Dedifferentiated amniotic fluid mesenchymal stem cell (primary cell): ENCODE results near the gene YWHAH.

ENCODE experiments used
- DNase-seq: peaks from one replicate; pipeline ENCODE4 v3.0.0-alpha.2; 2016; ENCODE audit errors: extremely low spot score

The YWHAH gene

DNA sequence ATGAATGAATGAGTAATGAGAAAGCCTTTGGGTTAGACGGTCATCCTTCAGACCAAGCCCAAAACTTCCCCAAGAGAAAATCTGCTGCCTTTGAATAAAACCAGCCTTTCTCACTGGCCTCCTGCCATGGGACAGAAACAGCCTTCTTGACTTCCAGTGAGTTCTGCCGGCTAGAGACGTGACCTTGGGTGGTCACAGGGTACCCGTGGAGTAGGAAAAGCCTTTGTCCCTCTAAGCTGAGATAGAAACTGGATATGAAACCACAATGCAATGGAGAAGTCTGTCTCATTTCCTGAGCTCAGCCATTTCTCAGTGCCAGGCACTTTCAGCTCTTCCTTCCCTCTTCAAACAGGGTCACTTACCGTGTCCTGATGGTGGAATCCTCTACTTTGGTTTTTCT is 21.2 kb upstream of the YWHAH start:
- DNase-seq = no peak

DNA sequence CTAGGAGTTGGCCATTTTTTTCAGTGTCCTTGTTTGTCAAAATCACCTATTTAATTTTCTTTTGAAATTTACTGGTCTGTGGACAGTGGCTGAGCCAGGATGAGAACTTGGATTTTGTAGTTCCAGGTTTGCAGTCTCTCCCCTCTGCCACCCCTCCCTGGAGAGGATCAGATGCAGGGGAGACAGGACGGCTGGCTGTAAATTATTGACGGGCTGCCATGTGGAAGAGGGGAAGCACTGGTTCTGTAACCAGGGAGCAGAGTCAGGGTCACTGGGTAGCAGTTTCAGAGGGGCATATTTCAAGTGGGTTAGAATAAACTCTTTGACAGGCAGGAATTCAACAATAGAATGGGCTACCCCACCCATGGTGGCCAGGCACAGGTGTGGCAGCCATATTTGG is 20.6 kb upstream of the YWHAH start:
- no peak for DNase-seq

DNA sequence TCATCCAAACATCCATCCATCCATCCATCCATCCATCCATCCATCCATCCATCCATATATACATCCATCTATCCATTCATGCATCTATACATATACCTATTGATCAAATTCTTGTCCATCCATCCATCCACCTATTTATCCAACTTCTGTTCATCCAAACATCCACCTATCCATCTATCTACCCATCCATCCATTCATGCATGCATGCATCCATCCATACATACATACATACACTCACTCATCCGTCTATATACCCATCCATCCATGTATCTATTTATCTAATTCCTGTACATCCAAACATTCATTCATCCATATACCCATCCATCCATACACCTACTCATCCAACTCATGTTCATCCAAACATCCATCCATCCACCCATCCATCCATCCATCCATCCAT is 19.3 kb upstream of the YWHAH start:
- DNase-seq = no peak

DNA sequence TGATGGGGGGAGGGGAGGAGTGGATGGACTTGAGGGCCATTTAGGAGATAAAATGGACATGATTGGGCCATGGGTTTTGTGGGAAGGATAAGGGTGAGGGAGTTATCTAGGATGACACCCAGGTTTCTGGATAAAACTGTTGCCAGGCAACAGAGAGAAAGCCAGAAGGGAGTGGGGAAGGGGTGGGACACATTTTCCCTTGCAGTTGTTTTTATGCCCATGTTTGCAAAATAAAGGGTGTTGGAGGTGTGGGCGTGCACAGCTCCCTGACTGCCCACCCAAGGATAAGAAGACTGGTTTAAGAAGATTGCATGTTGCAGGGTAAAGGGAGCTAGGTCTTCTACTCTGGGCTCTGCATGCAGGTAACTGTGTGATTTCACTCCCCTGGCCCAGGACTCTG is 18.3 kb upstream of the YWHAH start:
- no peak for DNase-seq

- DNase-seq = no peak
These were observed 17.4 kb upstream of the YWHAH start for GRCh38 chr22:31926969-31927368.

DNA sequence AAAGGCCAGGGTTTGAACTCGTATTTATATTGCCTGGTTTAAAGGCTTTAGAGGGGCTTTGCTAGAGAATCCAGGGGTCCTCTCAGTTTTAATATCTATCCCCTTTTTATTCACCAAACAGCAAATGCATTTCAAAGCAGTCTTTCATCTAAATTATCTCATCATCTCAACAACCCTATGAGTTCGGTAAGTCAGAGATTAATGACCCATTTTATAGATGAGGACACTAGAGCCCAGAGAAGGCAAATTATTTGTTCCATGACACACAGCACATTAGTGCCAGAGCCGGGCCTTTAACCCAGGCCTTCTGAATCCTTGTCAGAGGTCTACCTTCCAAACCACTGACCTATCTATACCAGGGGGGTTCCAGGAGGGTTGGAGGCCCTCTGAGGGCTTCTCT is 16.8 kb upstream of the YWHAH start:
- DNase-seq = no peak

DNA sequence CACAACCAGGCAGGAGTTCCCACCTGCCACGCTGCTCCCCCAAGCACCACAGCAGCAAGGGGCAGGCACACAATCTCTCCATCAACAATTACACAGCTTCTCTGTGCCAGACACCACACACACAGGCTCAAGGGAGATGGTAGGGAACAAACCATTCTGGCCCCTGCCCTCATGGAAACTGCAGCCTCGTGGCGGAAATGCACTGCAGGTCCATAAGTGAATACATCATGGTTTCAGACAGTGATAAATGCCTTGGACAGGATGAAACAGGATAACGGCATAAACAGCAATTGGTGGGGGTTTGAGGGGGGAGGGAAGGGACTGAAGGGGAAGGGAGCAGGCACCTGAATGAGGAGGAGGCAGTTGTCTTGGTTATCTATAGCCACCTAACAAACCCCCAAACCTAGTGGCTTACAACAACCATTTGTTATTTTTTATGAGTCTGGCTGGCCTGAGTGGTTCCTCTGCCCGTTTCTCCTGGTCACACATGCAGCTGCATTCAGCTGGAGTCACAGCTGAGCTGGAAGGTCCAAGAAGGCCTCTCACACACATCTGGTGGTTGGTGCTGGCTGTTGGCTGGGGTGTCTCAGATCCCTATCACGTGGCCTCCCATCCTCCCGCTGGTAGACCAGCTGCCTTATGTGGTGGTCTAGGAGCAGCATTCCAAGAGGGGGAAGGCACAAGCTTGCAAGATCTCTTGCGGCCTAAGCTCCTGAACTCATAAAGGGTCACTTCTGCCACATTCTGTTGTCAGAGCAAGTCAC is 15.0 kb upstream of the YWHAH start:
- DNase-seq = no peak

DNA sequence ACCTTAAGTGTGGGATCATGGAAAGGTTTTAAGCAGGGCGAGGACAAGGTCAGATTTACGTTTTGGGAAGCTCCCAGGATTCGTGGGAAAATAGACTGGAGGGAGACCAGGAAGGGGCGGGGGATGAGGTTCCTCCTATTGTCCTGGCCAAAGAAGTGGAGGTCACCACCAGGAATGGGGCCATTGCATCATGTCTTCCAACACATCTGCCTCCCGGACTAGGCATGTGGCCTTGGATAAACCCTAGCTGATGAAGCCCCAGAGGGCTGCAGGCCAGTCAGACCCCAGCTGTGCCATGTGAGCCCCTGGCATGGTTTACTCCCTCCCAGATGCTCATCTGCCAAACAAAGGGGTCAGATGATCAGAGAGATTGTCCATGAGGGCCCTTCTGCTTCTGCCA is 11.5 kb upstream of the YWHAH start:
- no peak for DNase-seq

DNA sequence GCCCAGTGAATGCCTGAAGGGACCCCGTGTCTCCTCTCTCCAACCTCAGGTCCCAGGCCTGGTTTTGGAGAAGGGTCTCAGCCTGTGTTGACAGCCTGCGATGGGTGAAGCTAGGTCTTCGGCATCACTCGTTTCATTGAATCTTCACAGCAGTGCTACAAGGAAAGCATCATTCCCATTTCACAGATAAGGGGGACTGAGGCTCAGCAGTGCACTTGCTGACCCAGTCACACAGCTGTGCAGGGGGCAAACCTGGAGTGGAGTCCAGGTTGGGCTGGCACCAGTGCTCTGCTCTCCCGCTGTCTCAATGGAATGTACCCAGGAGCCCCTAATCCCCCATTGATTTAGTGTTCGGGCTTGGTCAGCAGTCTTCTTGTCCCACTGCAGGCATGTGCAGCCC is 10.9 kb upstream of the YWHAH start:
- DNase-seq = no peak

DNA sequence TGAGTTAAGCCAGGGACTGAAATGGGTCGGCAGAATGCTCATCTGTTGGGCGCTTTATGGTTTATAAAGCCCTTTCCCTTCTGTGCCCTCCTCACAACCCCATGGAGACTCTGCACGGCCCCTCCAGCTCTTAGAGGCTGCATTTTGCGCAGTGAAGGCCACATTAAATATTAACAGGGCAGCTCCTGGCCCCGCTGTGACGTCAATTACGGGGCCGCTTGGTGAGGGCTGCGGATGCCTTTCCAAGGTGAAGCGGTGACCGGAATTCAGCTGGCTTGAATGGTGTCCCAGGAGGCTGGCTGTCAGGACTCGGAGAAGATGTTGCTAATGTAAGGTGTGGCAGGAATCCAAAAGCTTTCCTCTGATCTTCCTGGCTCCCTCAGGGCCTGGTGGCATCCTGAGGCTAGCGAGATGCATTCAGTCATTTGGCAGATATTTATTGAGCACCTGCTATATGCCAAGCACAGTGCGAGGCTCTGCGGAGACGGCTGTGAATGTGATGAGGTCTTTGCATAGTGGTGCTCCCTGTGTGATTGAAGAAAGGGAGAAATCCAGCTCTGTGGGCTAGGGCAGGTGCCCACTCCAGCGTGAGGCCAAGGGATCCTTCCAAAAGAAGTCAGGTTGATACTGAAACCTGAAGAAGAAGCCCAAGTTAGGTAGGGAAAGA is 10.4 kb upstream of the YWHAH start:
- no peak for DNase-seq

DNA sequence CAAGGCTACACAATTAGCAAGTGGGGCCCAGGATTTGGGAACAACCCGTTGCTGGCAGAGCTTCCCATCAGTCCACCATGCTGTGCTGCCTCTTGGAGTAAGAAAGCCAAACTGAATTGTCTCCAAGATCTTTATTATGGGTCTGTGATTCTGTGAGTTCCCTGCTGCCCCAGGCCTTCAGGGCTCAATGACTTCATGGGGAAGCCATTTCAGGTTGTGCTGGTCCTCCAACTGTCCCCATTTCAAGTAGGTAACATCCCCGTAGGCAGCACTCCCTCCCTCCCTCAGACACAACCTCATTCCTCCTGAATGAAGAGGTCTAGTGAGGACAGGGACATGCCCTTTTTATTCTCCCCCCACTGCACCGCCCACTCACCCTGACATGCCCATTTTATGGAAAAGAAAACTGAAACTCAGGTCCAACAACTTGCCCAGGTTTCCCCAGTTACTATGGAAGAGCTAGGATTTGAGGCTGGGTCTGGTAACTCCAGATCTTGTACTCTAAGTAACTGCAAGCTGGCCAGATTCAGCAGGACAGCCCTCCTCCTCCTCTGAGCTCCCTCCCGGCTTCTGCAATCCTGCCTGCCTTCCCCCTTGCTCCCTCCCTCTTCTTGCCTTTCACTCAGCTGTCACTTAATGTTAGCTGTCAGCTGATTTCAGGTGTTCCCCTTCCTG is 8.2 kb upstream of the YWHAH start:
- DNase-seq = no peak

DNA sequence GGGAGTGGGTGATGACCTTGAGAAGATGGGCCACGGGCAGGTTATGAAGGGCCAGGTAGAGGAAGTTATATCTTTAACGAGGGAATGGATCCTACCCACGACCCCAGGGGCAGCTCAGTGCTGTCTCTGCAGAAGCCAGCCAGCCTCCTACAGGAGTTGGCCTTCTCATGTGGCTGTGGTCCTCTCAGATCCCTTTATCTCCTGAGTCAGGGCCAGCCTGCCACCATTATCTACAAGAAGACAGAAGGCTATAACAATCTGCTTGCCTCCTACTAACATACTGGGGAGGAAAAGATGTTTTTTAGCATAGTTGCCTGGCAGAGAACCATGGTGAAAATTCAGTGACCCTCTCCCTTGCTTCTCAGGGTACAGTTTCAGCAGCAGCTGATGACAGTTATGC is 7.0 kb upstream of the YWHAH start:
- DNase-seq = no peak

DNA sequence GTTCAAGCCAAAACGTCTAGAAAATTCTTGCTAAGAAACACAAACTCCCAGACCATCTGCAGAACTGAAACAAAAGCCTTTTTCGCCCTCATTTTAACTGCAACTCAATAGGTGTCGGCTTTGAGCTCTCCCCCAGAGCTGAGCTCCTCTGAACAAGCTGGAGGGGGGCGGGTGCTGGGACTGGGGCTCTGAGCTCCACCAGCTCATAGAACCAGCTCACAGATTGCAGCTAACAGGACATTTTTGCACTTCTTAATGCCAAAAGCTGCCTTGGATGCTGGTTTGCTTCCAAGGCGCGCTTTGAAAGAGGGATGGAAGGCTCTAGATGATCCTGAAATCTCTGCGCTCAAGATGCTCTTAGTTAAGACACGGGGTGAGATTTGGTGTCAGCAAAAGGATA is 6.0 kb upstream of the YWHAH start:
- DNase-seq = no peak

DNA sequence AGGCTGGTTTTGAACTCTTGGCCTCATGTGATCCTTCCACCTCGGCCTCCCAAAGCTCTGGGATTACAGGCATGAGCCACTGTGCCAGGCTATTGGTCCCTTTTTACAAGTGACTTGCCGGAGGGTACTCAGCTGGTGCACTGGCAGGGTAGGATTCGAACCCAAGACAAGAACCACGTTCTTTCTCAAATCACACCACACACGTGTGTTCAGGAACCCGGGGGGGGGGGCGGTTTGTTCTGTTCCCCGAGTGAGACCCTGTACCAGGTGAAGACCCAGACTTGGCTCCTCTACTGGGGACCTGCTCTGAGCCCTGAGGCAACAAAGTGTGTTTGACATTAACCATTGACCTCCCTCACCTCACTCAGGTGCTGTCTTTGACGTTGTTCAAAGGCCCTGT is 3.8 kb upstream of the YWHAH start:
- DNase-seq = no peak

DNA sequence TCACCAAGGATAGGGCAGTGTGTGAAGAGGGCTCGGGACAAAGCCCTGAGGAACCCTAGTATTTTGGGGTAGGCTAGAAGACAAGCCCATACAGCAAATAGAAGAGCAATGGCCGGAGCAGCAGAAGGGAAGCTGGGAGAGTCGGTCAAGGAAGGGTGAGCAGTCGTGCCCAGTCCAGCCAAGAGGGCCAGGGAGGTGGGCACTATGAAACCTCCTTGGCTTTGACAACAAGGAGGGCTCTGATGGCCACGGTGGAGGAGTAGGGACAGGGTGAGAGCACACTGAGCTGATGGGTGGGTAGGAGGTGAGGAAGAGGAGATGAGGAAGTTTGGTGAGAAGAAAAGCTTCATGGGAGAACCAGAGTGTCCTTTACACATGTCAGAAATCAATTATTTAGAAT is 2.2 kb upstream of the YWHAH start:
- DNase-seq = no peak

DNA sequence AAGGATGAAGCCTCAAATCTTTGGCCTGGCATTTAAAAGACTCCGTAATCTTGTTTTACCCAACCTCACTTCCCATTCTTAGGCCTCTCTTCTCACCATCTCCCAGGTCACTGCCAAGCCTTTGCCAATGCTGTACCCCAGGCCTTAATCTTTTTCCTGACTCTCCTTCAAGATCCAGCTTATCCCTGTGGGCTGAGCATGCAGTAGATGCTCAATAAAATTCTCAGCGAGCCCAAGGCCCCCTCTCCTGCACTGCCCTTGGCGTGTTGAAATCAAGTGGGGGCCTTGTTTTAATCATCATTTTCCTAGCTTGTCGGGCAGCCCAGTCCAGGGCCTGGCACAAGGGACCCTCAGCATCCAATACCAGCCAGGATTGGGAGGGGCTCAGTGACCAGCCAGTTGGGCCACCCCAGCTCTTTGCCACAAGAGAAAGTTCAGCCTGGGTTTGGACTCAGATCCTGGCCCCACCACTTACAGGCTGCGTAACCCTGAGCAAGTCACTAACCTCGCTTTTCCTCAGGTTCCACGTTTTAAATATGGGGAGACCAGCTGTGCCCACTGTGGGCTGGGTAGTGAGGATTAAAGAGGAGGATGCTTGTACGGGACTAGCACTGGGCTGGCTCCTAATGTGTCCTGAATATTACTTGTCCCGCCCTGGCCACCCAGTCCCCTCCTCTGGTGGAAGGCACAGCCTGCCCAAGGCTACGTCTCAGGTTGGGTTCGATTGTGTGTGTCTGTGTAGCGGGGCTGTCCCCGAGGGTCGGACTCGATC is 943 bp upstream of the YWHAH start:
- DNase-seq = no peak

DNA sequence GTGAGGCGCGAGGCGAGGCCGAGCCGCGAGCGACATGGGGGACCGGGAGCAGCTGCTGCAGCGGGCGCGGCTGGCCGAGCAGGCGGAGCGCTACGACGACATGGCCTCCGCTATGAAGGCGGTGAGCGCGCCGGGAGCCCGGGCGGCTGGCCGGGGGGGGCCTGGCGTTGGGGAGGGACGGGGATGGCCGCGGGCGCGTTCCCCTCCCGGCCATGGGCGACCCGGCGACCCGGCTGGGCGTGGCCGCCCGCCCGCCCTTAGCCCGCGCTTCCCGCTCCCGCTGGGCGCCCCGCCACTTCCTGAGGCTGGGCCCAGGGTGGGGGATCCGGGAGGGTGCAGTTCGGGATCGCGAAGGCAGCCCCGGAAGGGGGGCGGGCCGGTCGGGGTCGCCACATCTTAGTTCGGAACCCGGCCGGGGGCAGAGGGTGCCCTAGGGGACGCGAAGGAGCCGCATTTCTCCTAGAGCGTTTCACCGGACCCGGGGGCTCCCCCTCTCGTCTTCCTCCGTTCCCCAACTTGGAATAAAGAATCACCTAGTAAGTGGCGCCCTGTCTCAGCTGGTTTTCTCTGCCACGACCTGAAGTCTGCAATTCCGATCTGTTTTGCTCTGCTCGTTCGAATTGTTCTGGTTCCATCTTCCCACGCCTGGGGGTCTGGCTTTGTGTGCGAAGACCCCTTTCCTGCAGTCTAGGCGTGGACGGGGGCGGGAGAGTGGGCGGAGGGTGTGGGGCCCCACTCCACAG is 536 bp downstream of the YWHAH start:
- DNase-seq = no peak

- no peak for DNase-seq
These were observed 1.1 kb downstream of the YWHAH start for GRCh38 chr22:31945443-31945855.

GRCh38 chr22:31945971-31946680 is 1.8 kb downstream of the YWHAH start:
- no peak for DNase-seq

DNA sequence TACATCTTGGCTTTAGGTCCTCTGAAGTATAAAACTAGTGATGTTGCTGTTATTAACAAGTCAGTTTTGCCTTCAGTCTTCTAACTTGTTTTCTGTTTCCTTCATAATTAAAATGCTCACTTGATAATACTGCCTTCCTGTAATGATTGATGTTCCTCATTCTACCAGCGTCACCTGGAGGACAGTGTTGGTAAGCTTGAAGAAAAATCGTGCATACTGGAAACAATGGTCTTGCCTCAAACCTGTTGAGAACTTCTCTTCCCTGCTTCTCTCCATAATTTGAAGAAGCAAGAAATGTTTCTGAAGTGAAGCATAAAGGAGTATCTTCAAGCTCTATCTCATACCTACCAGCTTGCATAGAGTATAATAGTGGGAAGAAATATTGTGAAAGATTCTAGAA is 3.0 kb downstream of the YWHAH start:
- DNase-seq = no peak

DNA sequence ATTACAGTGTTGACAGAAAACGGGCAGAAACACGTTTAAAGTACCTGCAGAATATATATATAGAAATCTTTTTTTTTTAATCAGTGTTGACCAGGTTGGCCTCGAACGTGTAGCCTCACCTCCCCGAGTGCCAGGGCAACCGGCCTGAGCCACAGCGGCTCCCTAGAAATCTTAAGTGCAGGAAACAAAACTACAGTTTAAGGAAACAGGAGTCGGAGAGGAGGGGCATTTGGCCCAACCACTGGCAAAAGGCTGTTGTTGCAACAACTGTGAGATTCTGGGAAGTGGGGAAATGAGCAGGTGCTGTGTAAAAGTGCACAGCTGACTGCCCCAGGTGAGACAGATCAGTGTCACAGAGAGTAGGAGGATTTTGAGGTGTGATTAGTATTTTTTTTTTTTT is 3.7 kb downstream of the YWHAH start:
- DNase-seq = no peak
